ENCODE results near the gene C16orf89. TPM values are rescaled to one million over a fixed set of nuclear protein-coding genes. Genes with fewer than 3 reads are reported as not detected.

The C16orf89 gene
- polyA plus RNA-seq, 3 donors = not detected

- no peak for DNase-seq
- WGBS (ENCODE audit: insufficient coverage) = 93% methylated on average over 3 of the region's 10 CpGs
- no peak for TF ChIP-seq CTCF (IDR thresholded peaks at IDR 0.05)
Observed at GRCh38 chr16:5060073-5060641, 5.6 kb downstream of the C16orf89 start.

GRCh38 chr16:5059386-5060072 lies 6.2 kb downstream of the C16orf89 start:
- peaks cover 7 to 8% of the 10 kb centered on the region in 2 donors for H3K4me1 ChIP-seq (ENCODE audit: control insufficient read depth in 1 of 2, insufficient read depth in 2 of 2, low read length in 2 of 2)
- Mint-ChIP-seq H3K27ac (no peak overlapping the region), H3K4me3 (no peak overlapping the region), H3K4me1 (peaks cover 10% of the 10 kb centered on the region), H3K27me3 (ENCODE audit: low read depth in 3 of 3) (peaks cover 5 to 15% (median 5%) of the 10 kb centered on the region in 3 donors), H3K9me3 (no peaks in the 10 kb centered on the region), H3K36me3 (no peaks in the 10 kb centered on the region)
- peak overlapping the region; percentile 27 for H3K9ac ChIP-seq (ENCODE audit: insufficient read depth, low read length, poor library complexity, severe bottlenecking)
- no peak overlapping the region for H3K27ac ChIP-seq (ENCODE audit: low read depth in 1 of 2, low read length in 2 of 2)
- intact Hi-C loops (cut with micrococcal nuclease) = no loop called here
- no peaks in the 10 kb centered on the region for H3K27me3 ChIP-seq (ENCODE audit: control insufficient read depth in 2 of 2, insufficient read depth in 2 of 2, low read length in 2 of 2)
- no peaks in the 10 kb centered on the region for H3K36me3 ChIP-seq (replicated peaks in 1 of 2; ENCODE audit: control insufficient read depth in 1 of 2, insufficient read depth in 2 of 2, low read length in 2 of 2)
- DNase-seq = no peak
- H3K4me3 ChIP-seq (replicated peaks in 1 of 3; ENCODE audit: low read depth in 2 of 3, low read length in 3 of 3) = no peak overlapping the region
- WGBS (ENCODE audit: insufficient coverage) = 86% methylated on average over 1 of the region's 6 CpGs
- H4K20me1 ChIP-seq (ENCODE audit: insufficient read depth, low read length) = no peaks in the 10 kb centered on the region
- TF ChIP-seq CTCF (IDR thresholded peaks at IDR 0.05) = no peak
- no peaks in the 10 kb centered on the region for H3K79me2 ChIP-seq (ENCODE audit: insufficient read depth, low read length)
- H3K4me2 ChIP-seq (replicated peaks; ENCODE audit: extremely low read depth, low read length, poor library complexity, severe bottlenecking) = no peak overlapping the region
- H2AFZ ChIP-seq (ENCODE audit: insufficient read depth, low read depth, low read length, poor library complexity, severe bottlenecking) = no peak overlapping the region
- no peaks in the 10 kb centered on the region for H3K9me3 ChIP-seq (replicated peaks in 1 of 2; ENCODE audit: control insufficient read depth in 1 of 2, insufficient read depth in 1 of 2, low read length in 2 of 2)

More at GRCh38 chr16:5060073-5060641, 5.6 kb downstream of the C16orf89 start:
- H2AFZ ChIP-seq (ENCODE audit: insufficient read depth, low read depth, low read length, poor library complexity, severe bottlenecking) = no peak overlapping the region
- H3K4me1 Mint-ChIP-seq = peaks cover 10% of the 10 kb centered on the region
- H3K4me3 Mint-ChIP-seq = no peak overlapping the region
- H4K20me1 ChIP-seq (ENCODE audit: insufficient read depth, low read length) = no peaks in the 10 kb centered on the region
- no peak overlapping the region for H3K27ac Mint-ChIP-seq
- no peaks in the 10 kb centered on the region for H3K36me3 ChIP-seq (replicated peaks in 1 of 2; ENCODE audit: control insufficient read depth in 1 of 2, insufficient read depth in 2 of 2, low read length in 2 of 2)
- intact Hi-C loops (cut with micrococcal nuclease) = no loop called here
- no peaks in the 10 kb centered on the region for H3K9me3 Mint-ChIP-seq
- no peak overlapping the region for H3K9ac ChIP-seq (ENCODE audit: insufficient read depth, low read length, poor library complexity, severe bottlenecking)
- no peak overlapping the region for H3K4me2 ChIP-seq (replicated peaks; ENCODE audit: extremely low read depth, low read length, poor library complexity, severe bottlenecking)
- H3K4me3 ChIP-seq (replicated peaks in 1 of 3; ENCODE audit: low read depth in 2 of 3, low read length in 3 of 3) = no peak overlapping the region
- peaks cover 5 to 15% (median 5%) of the 10 kb centered on the region in 3 donors for H3K27me3 Mint-ChIP-seq (ENCODE audit: low read depth in 3 of 3)
- no peaks in the 10 kb centered on the region for H3K36me3 Mint-ChIP-seq
- H3K79me2 ChIP-seq (ENCODE audit: insufficient read depth, low read length) = no peaks in the 10 kb centered on the region
- no peaks in the 10 kb centered on the region for H3K27me3 ChIP-seq (ENCODE audit: control insufficient read depth in 2 of 2, insufficient read depth in 2 of 2, low read length in 2 of 2)
- no peaks in the 10 kb centered on the region for H3K9me3 ChIP-seq (replicated peaks in 1 of 2; ENCODE audit: control insufficient read depth in 1 of 2, insufficient read depth in 1 of 2, low read length in 2 of 2)
- no peak overlapping the region for H3K27ac ChIP-seq (ENCODE audit: low read depth in 1 of 2, low read length in 2 of 2)
- peaks cover 7 to 8% of the 10 kb centered on the region in 2 donors for H3K4me1 ChIP-seq (ENCODE audit: control insufficient read depth in 1 of 2, insufficient read depth in 2 of 2, low read length in 2 of 2)

All from CD14-positive monocyte (primary cell).